ENCODE data around the gene CCDC88C.
A peak's percentile ranks its signal among the peaks of the same experiment; 100 is the strongest.

CCDC88C gene

GRCh38 chr14:91264151-91265150 lies 153.2 kb downstream of the CCDC88C start:
- Histone ChIP-seq H3K4me3 (ENCODE audit: low read depth, low read length, poor library complexity, severe bottlenecking) (peak overlapping the region; percentile 16), H3K27me3 (ENCODE audit: insufficient read depth, low read length) (no peaks in the 10 kb centered on the region; the same call in 1 of the 2 replicates), H3K36me3 (ENCODE audit: insufficient read depth, low read length) (peaks cover 5% of the 10 kb centered on the region), H3K9ac (ENCODE audit: low read length) (no peak overlapping the region), H3K4me2 (ENCODE audit: low read length) (peak overlapping the region; percentile 30; the same call in 1 of the 2 replicates), H2AFZ (ENCODE audit: low read length) (no peak overlapping the region), H3K4me1 (ENCODE audit: insufficient read depth, low read length, severe bottlenecking) (peaks cover 7% of the 10 kb centered on the region), H3F3A (ENCODE audit: insufficient read depth, low read length) (no peaks in the 10 kb centered on the region), H3K9me2 (ENCODE audit: low read depth, low read length) (no peaks in the 10 kb centered on the region), H3K27ac (ENCODE audit: low read depth, low read length, poor library complexity, severe bottlenecking) (no peak overlapping the region), H4K20me1 (ENCODE audit: insufficient read depth, low read length) (no peaks in the 10 kb centered on the region), H3K79me2 (ENCODE audit: insufficient read depth, low read length) (no peaks in the 10 kb centered on the region), H3K9me3 (ENCODE audit: low read length) (no peaks in the 10 kb centered on the region)
- no peak for TF ChIP-seq CTCF (IDR thresholded peaks at IDR 0.05; ENCODE audit: low read length)
- TF ChIP-seq EZH2 (IDR thresholded peaks at IDR 0.05; ENCODE audit: borderline replicate concordance, low read length): no peak

- Histone ChIP-seq H3K79me2 (ENCODE audit: insufficient read depth, low read length) (no peaks in the 10 kb centered on the region), H3K4me1 (ENCODE audit: insufficient read depth, low read length, severe bottlenecking) (peaks cover 7% of the 10 kb centered on the region), H3K9me3 (ENCODE audit: low read length) (no peaks in the 10 kb centered on the region), H4K20me1 (ENCODE audit: insufficient read depth, low read length) (no peaks in the 10 kb centered on the region), H3K9ac (ENCODE audit: low read length) (no peak overlapping the region), H3F3A (ENCODE audit: insufficient read depth, low read length) (no peaks in the 10 kb centered on the region), H3K27me3 (ENCODE audit: insufficient read depth, low read length) (no peaks in the 10 kb centered on the region; the same call in 1 of the 2 replicates), H3K36me3 (ENCODE audit: insufficient read depth, low read length) (no peaks in the 10 kb centered on the region; the same call in 1 of the 2 replicates), H3K9me2 (ENCODE audit: low read depth, low read length) (no peaks in the 10 kb centered on the region), H3K27ac (ENCODE audit: low read depth, low read length, poor library complexity, severe bottlenecking) (no peak overlapping the region), H3K4me2 (ENCODE audit: low read length) (no peak overlapping the region), H3K4me3 (ENCODE audit: low read depth, low read length, poor library complexity, severe bottlenecking) (no peak overlapping the region), H2AFZ (ENCODE audit: low read length) (no peak overlapping the region)
- no peak for TF ChIP-seq EZH2 (IDR thresholded peaks at IDR 0.05; ENCODE audit: borderline replicate concordance, low read length)
- no peak for TF ChIP-seq CTCF (IDR thresholded peaks at IDR 0.05; ENCODE audit: low read length)
Measured at GRCh38 chr14:91263329-91263728, 154.3 kb downstream of the CCDC88C start.

- no peaks in the 10 kb centered on the region for H4K20me1 ChIP-seq (ENCODE audit: insufficient read depth, low read length)
- H3K9ac ChIP-seq (ENCODE audit: low read length): no peak overlapping the region
- no peak overlapping the region for H3K4me2 ChIP-seq (ENCODE audit: low read length)
- H3F3A ChIP-seq (ENCODE audit: insufficient read depth, low read length): no peaks in the 10 kb centered on the region
- H3K79me2 ChIP-seq (ENCODE audit: insufficient read depth, low read length): no peaks in the 10 kb centered on the region
- no peaks in the 10 kb centered on the region for H3K36me3 ChIP-seq (ENCODE audit: insufficient read depth, low read length)
- no peak overlapping the region for H3K4me3 ChIP-seq (ENCODE audit: low read depth, low read length, poor library complexity, severe bottlenecking)
- H2AFZ ChIP-seq (ENCODE audit: low read length): no peak overlapping the region
- no peak for TF ChIP-seq EZH2 (IDR thresholded peaks at IDR 0.05; ENCODE audit: borderline replicate concordance, low read length)
- TF ChIP-seq CTCF (IDR thresholded peaks at IDR 0.05; ENCODE audit: low read length): no peak
- H3K27ac ChIP-seq (ENCODE audit: low read depth, low read length, poor library complexity, severe bottlenecking): no peak overlapping the region
- no peaks in the 10 kb centered on the region for H3K9me2 ChIP-seq (ENCODE audit: low read depth, low read length)
- H3K9me3 ChIP-seq (ENCODE audit: low read length): no peaks in the 10 kb centered on the region
- H3K27me3 ChIP-seq (ENCODE audit: insufficient read depth, low read length): no peaks in the 10 kb centered on the region; the same call in 1 of the 2 replicates
- H3K4me1 ChIP-seq (ENCODE audit: insufficient read depth, low read length, severe bottlenecking): peaks cover 17% of the 10 kb centered on the region
Measured at GRCh38 chr14:91261986-91262549, 155.6 kb downstream of the CCDC88C start.
